Endodermal cell (in vitro differentiated cells): ENCODE results near the gene HES5. TPM values are rescaled to one million over a fixed set of nuclear protein-coding genes. Genes with fewer than 3 reads are reported as not detected.

Experiments
- DNase-seq: peaks from one replicate; pipeline ENCODE4 v3.0.0-alpha.2; 2017
- H3K27ac ChIP-seq: 2 replicates; pipeline ENCODE4 v1.5.1; 2013; ENCODE audit warnings: mild to moderate bottlenecking, low read depth, low read length, moderate library complexity
- H3K27me3 ChIP-seq: 2 replicates; pipeline ENCODE4 v1.6.1; 2013; ENCODE audit warnings: mild to moderate bottlenecking, low read length, moderate library complexity; ENCODE audit not compliant: insufficient read depth, control insufficient read depth, poor library complexity, severe bottlenecking
- H3K36me3 ChIP-seq: 2 replicates; pipeline ENCODE4 v1.7.0; 2013; ENCODE audit warnings: mild to moderate bottlenecking, low read length, moderate library complexity; ENCODE audit not compliant: control insufficient read depth, insufficient read depth
- H3K4me1 ChIP-seq: one replicate; pipeline ENCODE4 v1.7.0; 2013; ENCODE audit warnings: low read length; ENCODE audit not compliant: control insufficient read depth, insufficient read depth
- H3K4me3 ChIP-seq: 2 replicates; pipeline ENCODE4 v1.5.1; 2013; ENCODE audit warnings: mild to moderate bottlenecking, low read length, moderate library complexity
- H3K9ac ChIP-seq: 2 replicates; pipeline ENCODE4 v1.6.1; 2013; ENCODE audit warnings: mild to moderate bottlenecking, low read length, moderate library complexity; ENCODE audit not compliant: poor library complexity, severe bottlenecking; ENCODE audit errors: extremely low read depth
- H3K9me3 ChIP-seq: 2 replicates; pipeline ENCODE4 v1.6.1; 2013; ENCODE audit warnings: mild to moderate bottlenecking, low read length, moderate library complexity; ENCODE audit not compliant: control insufficient read depth
- H3K27ac Mint-ChIP-seq: 2 replicates; pipeline ENCODE4 v1.8.0; 2020; ENCODE audit warnings: mixed read lengths
- H3K27me3 Mint-ChIP-seq: 2 replicates; pipeline ENCODE4 v1.8.0; 2021; ENCODE audit warnings: mild to moderate bottlenecking, mixed read lengths; ENCODE audit not compliant: insufficient read depth
- H3K36me3 Mint-ChIP-seq: 2 replicates; pipeline ENCODE4 v1.8.0; 2020; ENCODE audit warnings: low read depth, mixed read lengths
- H3K4me1 Mint-ChIP-seq: 2 replicates; pipeline ENCODE4 v1.8.0; 2020; ENCODE audit warnings: mixed read lengths
- H3K4me3 Mint-ChIP-seq: 2 replicates; pipeline ENCODE4 v1.8.0; 2020; ENCODE audit warnings: mild to moderate bottlenecking, moderate library complexity, mixed read lengths
- H3K9me3 Mint-ChIP-seq: 2 replicates; pipeline ENCODE4 v1.8.0; 2020; ENCODE audit warnings: mild to moderate bottlenecking, mixed read lengths
- WGBS, 2 experiments: methylation state at CpG; one replicate each; pipeline versions ENCODE4 v1.1.5 to v1.1.7; 2013; ENCODE audit warnings: missing lambda C conversion rate in 2 of 2, mixed read lengths in 1 of 2; ENCODE audit not compliant: insufficient coverage in 1 of 2, insufficient read length in 1 of 2; 5-methylcytosine and 5-hydroxymethylcytosine counted together
- total RNA-seq, 2 donors: library from RNA; stranded (reverse); fragmentation: NEBNext Ultra II Directional in 1 of 2; extraction: Animal tissue kit (Norgen Biotek cat#: 25700) in 1 of 2; gene quantifications; 2 replicates in 1 of 2; 3 replicates in 1 of 2; pipeline ENCODE4 v1.2.1, GENCODE V29; 2021
- TF ChIP-seq, protein P1 (sequence below): fragments of 200-600 bp; sonication (generic); conservative IDR thresholded peaks from 2 replicates; pipeline ENCODE4 v1.5.0; 2021; ENCODE audit warnings: antibody characterized with exemption, mild to moderate bottlenecking

Gene HES5
- total RNA-seq, 2 donors from 2014 or later: not detected

DNA sequence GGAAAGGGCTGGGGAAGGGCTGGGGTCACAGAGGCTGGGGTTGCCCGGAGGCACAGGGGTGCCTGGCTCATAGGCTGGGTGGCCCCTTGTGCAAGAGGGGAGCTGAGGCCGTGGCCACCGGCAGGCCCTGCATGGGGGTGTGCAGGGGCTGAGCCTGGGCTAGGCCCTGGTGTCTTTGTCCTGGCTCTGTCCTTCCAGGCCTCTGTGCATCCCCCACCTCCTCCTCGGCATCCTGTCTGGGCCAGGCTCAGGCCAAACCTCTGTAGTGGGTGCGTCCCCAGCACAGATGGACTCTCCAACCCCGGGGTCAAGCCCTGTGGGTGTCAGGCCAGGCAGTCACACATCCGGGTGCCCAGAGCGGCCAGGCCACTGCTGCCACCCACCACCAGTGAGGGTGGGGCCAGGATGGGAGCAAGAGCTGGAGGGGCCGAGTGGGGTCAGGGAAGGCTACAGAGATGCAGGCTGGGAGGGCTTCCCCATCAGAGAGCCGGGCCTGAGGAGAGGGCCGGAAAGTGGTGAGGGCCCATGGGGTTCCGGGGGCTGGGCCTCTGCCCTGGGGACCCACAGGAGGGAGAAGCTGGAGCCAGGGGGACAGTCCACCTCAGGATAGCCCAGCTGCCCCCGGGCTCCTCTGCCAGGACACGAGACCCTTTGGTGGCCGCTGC, 23.0 kb downstream of the HES5 start:
- Mint-ChIP-seq H3K27me3 (no peaks in the 10 kb centered on the region), H3K27ac (no peak overlapping the region), H3K4me1 (no peaks in the 10 kb centered on the region), H3K36me3 (peaks cover 23% of the 10 kb centered on the region), H3K4me3 (no peak overlapping the region), H3K9me3 (no peaks in the 10 kb centered on the region)
- Histone ChIP-seq H3K4me1 (no peaks in the 10 kb centered on the region), H3K27me3 (no peaks in the 10 kb centered on the region), H3K9me3 (no peaks in the 10 kb centered on the region), H3K36me3 (peaks cover 10% of the 10 kb centered on the region), H3K4me3 (no peak overlapping the region), H3K27ac (peak overlapping the region; percentile 44), H3K9ac (no peak overlapping the region)
- TF ChIP-seq, protein P1, sequence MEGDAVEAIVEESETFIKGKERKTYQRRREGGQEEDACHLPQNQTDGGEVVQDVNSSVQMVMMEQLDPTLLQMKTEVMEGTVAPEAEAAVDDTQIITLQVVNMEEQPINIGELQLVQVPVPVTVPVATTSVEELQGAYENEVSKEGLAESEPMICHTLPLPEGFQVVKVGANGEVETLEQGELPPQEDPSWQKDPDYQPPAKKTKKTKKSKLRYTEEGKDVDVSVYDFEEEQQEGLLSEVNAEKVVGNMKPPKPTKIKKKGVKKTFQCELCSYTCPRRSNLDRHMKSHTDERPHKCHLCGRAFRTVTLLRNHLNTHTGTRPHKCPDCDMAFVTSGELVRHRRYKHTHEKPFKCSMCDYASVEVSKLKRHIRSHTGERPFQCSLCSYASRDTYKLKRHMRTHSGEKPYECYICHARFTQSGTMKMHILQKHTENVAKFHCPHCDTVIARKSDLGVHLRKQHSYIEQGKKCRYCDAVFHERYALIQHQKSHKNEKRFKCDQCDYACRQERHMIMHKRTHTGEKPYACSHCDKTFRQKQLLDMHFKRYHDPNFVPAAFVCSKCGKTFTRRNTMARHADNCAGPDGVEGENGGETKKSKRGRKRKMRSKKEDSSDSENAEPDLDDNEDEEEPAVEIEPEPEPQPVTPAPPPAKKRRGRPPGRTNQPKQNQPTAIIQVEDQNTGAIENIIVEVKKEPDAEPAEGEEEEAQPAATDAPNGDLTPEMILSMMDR: no peak
- no peak for DNase-seq
- 78 to 85% methylated on average over 8 to 15 of the region's 15 CpGs for whole genome bisulfite sequencing, 2 experiments

DNA sequence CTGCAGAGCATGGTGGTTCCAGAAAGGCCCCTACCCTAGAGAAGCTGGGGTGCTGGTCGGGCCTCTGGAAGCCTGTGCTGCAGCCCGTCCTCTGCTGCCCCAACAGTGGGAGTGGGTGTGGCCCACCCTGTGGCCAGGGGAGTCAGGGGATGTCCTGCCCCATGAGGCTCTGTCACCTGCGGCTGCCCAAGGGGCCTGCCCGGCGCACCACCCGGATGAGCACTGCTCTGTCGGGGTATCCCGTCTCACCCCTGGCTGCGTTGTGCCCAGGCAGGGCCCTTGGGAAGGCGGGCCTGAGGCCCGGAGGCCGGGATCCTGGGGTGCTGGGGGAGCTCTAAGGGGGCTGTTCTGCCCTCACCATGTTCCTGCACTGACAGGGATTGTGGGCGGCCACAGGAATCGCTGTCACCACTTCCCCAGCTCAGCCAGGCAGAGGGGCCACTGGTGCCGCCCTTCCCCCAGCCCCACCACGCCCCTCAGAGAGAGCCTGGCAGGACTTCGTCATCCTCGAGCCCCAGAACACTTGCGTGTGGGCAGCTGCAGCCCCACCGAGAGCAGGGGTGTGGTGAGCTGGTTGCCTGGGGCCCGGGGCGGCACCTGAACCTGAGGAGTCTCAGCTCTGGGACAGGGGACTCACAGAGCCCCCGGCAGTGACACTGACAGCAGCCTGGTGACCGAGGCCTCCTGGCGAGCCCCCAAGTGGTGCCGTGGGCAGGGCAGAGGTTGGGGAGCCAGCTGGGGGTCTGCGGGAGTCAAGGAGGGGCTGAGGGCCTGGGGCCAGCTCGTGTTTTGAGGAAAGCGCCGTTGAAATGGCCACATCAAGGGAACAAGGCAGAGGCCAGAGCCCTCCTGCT, 23.8 kb downstream of the HES5 start:
- peaks cover 3% of the 10 kb centered on the region for H3K36me3 ChIP-seq
- no peak overlapping the region for H3K27ac Mint-ChIP-seq
- H3K9me3 Mint-ChIP-seq: no peaks in the 10 kb centered on the region
- peak overlapping the region; percentile 44 for H3K27ac ChIP-seq
- H3K9me3 ChIP-seq: no peaks in the 10 kb centered on the region
- 88 to 93% methylated on average over 17 to 30 of the region's 30 CpGs for WGBS, 2 experiments
- no peak overlapping the region for H3K4me3 ChIP-seq
- H3K36me3 Mint-ChIP-seq: peaks cover 17% of the 10 kb centered on the region
- TF ChIP-seq, protein P1: no peak
- H3K27me3 Mint-ChIP-seq: no peaks in the 10 kb centered on the region
- no peaks in the 10 kb centered on the region for H3K27me3 ChIP-seq
- DNase-seq: no peak
- no peak overlapping the region for H3K4me3 Mint-ChIP-seq
- no peaks in the 10 kb centered on the region for H3K4me1 ChIP-seq
- no peak overlapping the region for H3K9ac ChIP-seq
- no peaks in the 10 kb centered on the region for H3K4me1 Mint-ChIP-seq

DNA sequence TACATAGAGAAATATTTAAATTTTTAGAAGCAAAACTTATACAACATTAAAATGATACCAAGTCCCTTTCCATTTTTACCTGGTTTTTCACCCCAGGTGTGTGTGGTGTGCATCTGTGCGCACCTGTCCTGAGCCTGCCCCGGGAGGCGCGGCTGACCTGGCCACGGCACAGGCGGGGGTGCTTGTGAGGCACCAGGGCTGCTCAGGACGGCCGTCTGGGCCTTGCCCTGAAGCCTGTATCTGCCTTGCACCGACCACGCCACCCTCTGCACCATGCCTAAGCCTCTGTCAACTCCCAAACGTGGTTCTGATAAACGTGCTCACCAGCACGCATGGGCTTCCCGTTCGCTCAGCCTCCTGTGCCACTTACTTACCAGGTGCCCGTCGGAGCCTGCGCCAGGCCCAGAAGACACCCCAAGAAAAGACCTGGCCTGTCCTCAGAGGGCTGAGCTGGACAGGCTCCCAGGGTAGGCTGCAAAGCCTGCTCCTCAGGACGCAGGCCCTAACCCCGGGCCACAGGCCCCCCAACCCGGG, 24.5 kb downstream of the HES5 start:
- H3K27ac ChIP-seq: no peak overlapping the region
- no peak for DNase-seq
- TF ChIP-seq, protein P1: no peak

More for the DNA sequence above, 24.5 kb downstream of the HES5 start:
- no peaks in the 10 kb centered on the region for H3K4me1 Mint-ChIP-seq
- Histone ChIP-seq H3K4me1 (no peaks in the 10 kb centered on the region), H3K27me3 (no peaks in the 10 kb centered on the region), H3K4me3 (no peak overlapping the region), H3K9ac (no peak overlapping the region), H3K9me3 (no peaks in the 10 kb centered on the region), H3K36me3 (no peaks in the 10 kb centered on the region)
- no peak overlapping the region for H3K27ac Mint-ChIP-seq
- no peaks in the 10 kb centered on the region for H3K27me3 Mint-ChIP-seq
- H3K4me3 Mint-ChIP-seq: no peak overlapping the region
- H3K9me3 Mint-ChIP-seq: no peaks in the 10 kb centered on the region
- WGBS, 2 experiments: 87 to 94% methylated on average over 10 to 21 of the region's 21 CpGs
- peaks cover 14% of the 10 kb centered on the region for H3K36me3 Mint-ChIP-seq
